ENCODE results near the gene ARHGAP27.

The ARHGAP27 gene

DNA sequence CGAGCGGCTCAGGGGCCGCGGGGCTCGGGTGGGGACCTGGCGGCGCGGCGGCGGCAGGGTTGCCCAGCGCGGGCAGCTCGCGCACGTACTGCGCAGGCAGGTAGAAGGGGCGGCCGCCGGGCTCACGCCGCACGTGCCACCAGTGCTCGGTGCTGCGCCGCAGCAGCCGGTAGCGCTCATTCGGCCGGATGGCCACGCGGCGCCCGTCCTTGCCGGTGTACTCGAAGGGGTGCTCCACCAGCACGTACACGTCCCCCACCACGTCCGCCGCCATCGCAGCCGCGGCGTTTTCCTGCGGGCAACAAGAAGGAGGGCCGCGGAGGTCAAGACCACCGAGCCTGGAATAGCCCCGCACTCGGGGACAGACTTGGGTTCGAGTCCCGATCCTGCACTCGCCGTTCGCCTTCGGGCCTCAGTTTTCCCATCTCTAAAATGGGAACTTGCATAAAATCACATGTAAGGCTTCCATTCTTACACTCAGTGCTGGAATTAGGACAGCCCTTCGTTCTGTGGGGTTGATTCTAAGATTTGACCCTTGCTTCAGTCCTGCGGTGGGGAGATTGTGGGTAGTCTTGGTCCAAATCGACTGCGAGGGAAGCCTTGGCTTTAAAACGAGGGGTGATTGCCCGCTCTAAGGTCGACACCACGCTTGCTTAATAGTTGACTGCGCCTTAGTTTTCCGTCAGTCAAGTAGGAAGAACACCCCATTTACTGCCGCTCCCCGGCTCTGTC lies 2.5 kb downstream of the ARHGAP27 start:
- DNase-seq = no peak

DNA sequence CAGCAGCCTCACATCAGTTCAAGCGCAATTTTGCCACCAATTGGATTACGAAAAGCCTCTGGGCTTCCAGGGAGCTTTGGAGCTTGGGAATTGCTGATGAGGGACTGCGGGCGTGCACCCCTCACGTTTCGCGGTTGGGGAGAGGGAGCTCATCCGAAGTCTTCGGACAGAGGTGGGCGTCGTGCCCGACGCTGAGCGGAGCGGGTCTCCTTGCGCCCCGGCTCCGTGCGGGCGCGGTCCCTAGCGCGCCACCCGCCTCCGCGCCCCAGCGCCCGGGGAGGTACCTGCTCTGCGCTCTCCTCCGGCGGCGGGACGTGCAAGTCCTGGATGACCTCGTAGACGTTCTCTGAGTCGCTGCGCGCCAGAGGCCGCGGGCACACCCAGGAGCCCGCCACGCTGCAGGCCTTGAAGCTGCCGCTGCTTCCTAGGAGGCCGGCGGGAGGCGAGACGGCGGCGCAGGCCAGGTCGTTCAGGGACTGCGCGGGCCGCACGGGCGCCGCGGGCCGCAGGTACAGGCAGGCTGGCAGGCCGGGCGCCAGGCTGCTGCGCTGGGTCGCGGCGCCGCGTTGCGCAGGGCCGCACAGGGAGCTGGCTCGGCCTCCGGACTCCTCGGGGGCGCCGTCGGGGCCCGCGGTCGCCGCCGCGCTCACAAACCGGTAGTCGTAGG lies 3.2 kb downstream of the ARHGAP27 start:
- DNase-seq = no peak

DNA sequence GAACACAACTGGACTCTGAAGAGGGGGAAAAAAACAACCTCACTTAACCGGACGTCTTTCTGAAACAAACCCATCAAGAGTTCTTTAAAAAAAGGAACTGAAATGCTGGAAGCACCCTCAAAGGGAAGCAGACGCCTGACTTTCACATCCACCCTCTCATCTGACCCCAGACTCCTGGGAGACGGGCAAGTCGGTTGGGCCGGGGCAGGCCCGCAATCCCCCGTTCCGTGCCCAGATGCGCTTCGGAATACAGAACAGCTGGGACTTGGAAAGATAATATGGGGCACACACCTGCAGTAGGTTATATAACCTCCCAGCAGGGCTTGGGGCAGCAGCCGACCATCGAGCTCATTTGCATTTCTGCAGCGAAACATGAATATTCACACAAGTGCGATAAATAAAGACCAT lies 3.7 kb downstream of the ARHGAP27 start:
- no peak for DNase-seq

DNA sequence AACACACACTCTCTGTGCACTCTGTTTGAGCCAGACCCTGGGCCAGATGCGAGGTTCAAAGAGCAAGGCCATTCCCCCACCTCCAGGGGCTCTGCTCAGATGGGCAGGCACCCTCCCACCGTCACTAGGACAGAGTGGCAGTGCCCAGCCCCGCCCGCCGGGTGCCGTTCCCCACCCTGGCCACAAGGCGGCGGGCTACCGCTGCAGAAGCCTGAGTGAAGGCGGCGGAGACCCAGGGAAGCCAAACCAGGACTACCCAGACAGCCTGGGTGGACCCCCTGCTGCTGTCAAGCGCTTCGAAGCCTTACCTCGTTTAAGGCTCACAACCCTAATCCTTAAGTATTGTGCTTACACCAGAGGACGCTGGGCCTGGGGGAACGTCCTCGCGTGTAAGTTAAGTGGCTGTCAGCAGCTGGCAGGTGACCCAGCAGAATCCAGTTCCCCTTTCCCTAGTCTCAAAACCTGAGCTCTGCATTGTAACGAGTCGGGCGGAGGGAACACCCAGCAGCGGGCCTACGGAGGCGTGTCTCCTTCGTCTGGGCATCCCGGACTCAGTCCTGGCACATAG lies 4.5 kb downstream of the ARHGAP27 start:
- DNase-seq = peak; percentile 59

DNA sequence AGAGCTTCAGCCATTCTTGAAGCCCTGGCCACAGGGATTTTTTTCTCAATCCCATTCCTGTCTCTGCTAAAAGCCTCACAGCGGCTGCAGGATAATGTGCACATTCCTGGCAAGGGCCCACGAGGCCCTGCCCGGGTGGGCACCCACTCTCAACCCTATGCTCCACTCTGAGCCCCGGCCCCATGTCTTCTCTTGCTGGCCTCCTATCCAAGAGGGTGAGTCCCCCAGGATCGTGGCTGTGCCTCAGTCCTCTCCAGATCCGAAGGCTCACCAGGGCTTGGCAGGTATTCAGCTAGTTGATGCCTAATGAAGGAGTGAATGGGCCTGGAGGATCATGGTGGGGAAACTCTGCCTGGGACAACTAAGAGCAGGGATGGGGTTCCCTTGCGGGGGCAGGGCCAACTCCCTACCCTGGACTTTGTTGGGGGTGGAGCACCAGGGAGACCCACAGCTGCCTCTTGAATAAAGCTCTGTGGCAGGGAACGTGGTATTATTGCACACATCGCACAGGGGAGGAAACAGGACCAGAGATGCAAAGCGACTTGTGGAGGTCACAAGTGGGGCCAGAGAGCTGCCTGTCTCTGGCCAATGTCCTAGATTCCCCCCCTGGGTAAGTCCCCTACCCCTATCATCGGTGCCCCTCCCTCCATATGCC lies 5.4 kb downstream of the ARHGAP27 start:
- DNase-seq = no peak

DNA sequence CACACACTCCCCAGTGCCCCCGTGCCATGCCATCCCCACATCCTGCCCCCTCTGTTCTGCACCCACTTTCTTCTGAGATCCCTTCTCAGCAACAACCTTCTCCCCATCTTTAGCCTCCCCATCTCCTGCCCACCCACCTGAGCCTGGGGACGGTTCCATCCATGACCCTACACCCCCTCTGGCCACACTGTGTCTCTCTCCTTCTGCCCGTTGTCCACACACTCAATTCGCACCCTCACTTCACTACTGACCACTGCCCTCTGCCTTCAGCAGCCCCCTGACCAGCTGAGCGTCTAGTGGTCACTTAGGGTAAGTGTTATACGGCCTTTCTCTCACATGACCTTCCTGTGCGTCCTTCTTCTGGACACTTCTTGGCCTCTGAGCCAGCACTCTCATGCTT lies 6.1 kb downstream of the ARHGAP27 start:
- DNase-seq = no peak

DNA sequence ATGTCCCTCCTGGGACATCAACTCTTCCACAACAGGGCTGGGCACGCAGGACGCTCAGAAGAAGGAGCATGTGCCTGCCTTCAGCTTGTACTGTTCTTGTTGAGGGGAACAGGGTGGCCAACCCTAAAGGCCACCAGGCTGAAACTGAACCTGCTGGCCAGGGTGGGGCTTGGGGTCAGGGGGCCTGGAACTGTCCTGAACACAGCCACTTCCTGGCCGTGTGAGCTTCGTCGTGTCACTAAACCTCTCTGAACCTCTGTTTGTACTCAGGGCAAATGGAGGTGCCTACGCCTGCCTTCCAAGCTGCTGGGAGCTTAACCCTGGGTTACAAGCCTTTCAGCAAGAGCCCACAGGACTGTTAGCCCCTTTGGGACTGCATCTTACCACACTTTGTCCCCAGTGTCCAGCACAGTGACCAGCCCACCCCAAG lies 6.7 kb downstream of the ARHGAP27 start:
- DNase-seq = no peak

DNA sequence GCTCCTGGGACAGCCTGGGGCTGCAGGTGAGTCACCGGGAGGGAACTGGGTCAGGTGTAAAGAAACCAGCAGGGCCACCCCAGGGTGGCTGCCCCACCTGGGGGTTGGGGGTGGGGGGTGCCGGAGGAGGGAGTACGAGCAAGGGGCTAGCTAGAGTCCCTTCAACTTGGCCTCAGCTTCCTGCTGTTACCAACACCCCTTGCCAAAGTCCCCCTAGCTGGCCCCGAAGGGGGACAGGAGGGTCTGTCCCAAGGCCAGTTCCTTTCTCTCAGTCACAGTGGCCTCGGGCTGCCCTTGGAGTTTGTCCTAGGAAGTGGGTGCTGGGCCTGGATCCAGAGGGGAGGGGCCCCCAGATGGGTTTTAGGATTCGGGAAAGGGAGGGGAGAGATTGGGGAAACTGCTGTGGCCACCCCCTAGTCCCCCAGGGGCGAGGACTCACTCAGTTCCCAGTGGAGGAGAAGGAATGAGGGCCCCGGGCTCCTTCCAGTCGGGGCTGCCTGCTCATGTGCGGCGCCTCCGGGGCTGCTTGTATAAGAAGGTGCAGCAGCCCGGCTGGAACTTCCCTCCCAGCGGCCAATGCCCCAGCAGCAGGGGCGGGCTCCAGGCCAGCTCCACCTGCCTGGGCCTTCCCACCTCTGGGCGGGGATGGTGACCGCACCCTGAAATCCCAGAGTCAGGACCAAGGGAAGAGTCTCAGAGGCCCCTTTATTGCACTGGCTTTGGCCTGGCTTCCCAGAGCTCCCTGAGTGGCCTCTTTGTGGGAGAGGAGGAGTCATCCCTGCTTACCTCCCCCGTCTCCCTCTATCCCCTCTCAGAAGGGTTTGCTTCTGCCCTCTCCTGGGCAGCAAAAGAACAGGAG lies 7.3 kb downstream of the ARHGAP27 start:
- peak; percentile 67 for DNase-seq

DNA sequence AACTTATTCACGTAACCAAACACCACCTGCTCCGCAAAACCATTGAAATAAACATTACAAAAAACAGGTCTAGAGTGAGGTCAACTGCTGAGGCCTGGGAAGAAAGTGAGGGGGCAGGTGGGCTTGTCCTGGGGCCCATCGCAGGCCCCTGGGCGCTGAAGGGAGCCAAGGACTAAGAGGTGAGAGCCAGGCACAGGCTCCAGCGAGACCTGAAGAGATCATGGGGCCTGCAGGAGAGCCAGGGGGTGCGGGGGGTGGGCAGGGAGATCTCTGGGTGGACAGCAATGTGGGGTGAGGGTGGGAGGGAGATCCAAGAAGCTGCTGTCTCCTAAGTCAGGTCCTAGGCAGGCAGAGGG lies 7.9 kb downstream of the ARHGAP27 start:
- DNase-seq = no peak

DNA sequence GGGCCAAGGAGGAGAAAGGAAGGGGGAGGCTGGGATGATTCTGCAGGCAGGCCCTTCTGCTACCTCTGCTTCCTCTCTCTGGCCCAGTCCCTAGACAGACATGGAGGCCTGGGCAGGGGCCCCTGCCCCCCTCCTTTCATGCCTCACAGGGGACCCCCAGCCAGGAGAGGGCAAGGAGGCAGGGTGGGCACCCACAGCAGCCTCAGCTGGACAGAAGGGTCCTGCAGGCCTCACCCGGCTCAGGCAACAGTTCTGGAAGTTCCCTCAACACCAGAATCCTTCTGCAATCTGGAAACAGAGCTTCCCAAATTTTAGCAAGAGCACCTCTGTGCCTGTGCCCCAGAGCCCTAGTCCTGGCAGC lies 8.7 kb downstream of the ARHGAP27 start:
- DNase-seq = no peak

DNA sequence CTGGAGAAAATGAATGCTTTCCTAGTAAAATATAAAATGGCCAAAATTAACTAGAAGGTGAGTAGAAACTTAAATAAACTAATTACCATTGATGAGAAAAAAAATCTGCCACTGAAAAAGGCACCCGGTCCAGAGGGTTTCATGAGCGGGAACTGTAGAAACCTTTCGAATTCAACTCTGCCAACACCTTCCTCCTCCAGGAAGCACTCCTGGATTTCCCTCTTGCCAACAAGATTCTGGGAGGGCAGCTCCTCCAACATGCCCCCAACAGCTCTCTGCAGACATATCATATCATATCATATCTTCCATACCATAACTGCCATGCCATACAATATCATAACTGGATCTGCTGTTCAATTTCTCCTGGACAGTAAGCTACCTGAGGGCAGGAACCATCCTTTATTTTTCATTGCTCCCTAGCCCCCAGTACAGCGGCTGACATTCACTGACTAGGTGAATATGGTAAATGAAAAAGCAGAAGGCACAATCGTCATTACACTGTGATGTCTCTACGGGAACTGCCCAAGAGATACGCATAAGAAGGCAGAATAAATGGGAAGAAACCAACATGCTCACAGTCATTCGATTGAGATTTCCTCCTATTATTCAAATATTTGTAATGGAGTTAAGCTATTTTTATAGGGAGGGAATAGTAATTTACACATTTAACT lies 9.2 kb downstream of the ARHGAP27 start:
- DNase-seq = no peak

DNA sequence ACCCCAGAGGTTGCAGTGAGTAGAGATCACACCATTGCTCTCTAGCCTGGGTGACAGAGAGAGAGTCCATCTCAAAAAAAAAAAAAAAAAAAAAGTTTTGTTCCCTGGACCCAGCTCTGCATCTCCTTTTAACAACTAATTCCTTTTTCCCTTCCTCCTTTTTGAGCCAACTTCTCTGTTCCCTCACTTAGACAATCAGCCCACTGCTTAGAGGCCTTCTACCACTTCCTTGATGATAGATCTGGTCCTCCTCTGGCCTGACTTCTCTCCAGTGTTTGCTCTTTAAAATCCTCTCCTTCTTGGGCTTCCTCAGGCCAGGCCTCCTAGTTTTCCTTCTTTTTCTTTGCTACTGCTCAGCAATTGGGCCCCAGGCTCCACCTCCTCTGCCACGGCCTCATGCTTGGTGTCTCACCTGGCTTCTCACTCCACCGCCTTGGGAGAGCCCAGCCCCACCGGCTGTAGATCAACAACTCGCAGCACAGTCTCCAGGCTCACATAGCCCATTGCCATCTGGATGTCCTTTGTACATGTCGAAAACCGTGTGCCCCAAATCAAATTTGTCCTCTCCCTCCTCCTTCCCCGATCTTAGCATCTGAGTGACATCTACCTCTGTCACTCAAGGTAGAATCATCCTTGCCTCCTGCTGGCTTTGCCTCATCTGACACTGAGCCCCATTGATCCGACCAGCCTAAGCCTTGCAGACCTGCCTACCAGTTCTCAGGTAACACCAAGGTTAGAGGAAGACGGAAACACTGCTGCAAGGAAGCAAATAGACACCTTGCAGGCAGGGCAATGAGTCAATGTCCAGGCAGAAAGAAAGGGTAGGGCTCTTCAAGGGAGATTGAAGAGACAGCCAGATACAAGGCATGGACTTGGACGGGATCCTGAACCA lies 17.4 kb downstream of the ARHGAP27 start:
- DNase-seq = no peak

DNA sequence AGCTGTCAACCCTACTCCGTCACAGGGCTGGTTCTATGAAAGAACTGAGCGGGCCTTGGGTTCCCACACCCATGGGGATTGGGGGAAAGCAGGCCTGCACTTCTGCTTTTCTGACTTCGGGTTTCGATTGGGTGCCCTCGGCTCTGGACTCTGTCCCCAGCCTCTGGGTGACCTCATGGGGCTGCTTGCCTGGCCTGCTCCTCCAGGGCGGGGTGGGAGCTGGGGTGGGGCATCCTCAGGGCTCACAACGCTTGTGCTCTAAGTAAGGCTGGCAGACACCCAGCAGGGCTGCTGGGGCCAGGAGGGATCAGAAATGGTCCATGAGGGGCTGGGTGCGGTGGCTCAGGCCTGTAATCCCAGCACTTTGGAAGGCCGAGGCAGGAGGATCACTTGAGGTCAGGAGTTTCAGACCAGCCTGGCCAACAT lies 19.2 kb downstream of the ARHGAP27 start:
- DNase-seq = no peak

DNA sequence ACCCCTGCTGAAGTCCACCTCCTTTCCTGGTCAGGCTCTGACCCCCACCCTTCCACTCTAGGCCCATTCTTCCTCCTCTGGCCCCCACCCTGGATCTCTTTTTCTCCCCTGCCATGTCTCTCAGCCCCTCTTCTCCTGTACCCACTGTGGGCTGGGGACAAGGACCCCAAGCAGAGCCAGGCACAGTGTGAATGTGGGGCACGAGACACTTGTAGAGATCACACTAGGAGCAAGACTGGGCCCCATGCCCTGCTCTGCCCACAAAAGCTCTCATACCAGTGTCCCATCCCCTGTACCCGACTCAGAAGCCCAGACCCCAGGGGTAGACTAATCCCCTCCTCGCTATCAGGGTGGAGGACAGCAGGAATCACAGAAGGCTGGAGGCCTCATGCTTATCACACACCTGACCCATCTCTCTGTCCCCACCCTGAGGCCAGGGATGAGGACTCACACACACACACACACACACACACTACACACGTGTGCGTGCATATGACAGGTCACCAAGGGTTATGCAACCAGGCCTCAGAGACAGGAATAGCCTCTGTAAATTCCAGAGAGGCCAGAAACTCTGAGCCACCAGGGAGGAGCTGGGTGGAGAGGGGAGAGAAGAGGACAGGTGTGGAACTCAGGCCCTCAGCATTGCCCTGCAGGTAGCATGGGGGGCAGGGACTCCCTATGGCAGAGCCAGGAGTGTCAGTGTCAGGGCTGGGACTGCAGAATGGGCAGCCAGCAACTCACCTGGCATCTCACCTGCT lies 21.1 kb downstream of the ARHGAP27 start:
- DNase-seq = no peak

DNA sequence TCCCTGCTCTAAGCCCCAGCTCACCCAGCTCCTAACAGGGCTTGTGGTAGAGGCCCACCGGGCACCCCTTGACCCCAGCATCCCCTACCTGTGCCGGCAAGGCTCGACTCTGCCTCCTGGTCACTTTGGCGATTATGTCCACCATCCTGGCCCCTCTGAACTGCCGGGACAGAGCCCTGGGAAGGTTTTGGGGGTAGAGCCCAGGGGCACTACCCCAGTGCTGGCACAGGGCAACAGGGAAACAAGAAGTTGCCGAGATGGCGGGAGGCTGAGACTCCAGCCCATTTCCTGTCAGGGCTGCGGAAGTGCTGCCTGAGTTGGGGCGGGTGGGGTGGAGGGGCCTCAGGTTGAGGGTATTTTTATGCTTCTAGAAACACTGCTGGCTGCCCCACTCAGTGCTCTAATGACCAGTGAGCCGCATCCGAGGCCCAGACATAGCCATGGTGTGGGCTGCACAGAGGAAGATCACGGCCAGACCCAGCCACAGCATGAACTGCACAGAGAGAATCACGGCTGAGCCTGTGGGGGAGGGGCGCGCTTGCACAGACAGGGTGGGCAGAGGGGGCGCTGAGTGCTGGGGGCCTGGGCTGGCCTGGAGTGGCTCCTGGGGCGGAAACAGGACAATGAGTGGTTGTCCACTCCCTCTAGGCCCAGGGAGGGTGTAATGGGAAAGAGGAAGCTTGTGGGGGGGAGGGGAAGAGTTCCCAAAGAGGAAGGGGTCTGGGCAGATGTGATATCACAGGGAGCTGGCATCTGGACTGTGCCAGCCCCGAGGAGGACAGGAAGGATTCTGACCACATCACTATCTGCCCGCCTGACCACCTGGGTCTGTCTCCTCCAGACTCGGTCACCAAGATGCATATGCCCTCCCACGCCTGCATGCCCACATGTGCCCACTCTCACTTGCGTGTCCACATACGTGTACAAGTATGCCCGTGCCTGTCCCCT lies 22.3 kb downstream of the ARHGAP27 start:
- DNase-seq = no peak

DNA sequence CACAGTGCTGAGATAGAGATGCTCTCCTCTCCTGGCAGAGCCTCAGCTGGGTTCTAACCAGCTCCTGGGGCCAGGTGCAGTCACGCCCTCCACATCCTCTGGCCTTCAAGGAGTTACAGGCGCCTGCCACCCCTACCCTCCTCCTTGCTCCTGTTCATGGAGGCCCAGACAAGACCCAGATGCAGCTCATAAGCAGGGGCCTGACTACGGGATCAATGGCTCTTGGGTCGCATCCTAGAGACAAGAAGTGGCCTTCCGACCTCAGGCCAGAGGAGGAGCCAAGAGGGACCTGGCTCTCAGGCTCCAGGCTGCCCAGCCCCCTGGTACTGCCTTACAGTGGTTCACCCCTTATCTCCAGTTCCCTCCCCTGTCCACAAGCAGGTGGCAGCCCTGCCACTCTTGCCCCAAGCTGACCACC lies 23.0 kb downstream of the ARHGAP27 start:
- DNase-seq = no peak

DNA sequence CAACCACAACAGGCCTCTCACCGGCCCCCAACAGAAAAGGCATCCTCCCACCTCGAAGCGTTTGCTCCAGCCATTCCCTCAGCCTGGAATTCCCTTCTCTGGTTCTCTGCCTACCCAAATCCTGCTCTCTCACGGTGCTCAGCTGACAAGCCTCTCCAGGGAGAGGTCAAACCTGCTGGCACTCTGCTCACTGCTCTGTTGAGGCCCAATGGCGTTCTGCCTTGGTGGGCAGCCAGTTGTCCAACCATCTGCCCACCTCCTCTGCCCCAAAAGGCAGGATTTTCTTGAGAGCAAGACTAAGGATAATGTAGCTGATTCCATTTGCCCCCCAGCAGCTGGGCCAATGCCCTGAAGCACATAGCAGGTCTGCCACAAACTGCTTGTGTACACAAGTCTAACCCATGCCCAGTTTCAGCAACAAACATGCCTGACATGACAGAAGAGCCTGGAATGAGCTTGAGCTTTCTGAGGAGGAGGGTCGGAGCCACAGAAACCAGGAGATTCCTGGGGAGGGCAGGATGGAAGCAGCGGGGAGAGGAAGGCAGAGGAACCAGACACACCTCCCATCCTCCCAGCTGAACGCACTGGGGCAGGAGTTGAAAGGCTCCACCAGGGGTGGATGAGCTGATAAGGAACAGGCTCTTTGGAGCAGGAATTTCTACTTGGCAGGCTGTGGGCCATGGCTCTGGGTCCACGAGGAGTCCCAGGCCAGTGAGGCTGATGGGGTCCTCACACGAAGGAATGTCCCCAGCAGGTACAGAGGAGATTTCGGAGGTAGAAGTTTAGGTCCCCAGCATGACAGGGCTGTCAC lies 23.9 kb downstream of the ARHGAP27 start:
- no peak for DNase-seq

DNA sequence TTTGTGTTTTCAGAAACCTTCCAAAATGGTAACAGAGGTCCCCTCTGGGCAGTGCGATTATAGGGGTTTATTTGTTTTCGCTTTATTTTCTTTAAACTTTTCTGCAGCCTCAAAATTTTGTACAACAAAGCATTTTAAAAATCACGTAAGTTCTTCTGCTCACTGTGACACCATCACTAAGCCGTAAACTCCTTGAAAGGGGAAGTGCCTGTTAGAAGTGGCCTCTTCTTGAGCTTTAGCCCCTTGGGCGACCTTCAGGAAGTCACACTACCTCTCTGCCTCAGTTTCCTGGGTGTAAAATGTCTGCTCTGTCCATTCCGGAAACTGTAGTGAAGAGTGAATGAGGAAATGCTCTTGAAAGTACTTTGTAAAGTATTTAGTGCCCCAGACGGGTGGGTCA lies 26.6 kb downstream of the ARHGAP27 start:
- DNase-seq = no peak

All from fibroblast of skin of back (primary cell).